Stimulated activated CD4-positive, alpha-beta T cell treated with anti-CD3 and anti-CD28 coated beads, Interleukin-15, amount 100 ng/mL, for 48 hours (primary cell): ENCODE measurements around the gene TOP1.

Experiments used
- DNase-seq, 2 donors: peaks; one replicate each; pipeline ENCODE4 v3.0.0-alpha.2; 2020; ENCODE audit warnings: low read depth in 2 of 2

The TOP1 gene

DNA sequence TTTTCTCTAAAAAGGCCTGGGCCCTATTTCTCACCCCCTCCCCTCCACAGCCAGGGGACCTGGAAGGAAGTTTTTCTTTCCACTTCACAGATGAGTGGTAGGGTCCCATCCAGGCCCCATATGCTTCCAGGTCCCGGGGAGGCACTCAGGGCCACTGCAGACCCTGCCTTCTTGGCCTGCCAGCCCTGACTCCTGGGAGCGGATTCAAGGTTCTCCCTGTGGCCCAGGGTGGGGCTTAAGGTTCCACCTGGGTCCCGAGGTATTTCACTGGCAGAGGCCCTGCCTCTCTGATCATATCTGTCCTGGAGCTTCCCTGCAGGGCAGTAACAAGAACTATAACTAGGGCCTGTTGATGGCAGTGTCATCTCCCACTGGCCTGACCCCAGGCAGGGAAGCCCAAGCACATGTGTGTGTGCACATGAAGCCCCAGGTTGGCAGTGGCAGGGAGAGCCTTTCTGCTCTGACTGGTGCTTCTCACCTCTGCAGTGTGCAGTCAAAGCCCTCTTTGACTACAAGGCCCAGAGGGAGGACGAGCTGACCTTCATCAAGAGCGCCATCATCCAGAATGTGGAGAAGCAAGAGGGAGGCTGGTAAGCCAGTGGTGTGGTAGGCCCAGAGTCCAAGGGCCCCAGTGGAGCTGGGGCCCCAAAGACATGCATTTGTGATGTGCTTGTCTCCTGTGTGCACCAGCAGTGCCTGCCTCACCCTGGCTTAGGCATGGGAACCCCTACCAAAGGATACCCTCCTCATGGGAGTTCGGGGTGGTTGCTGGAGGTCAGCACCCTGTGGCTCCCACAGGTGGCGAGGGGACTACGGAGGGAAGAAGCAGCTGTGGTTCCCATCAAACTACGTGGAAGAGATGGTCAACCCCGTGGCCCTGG lies 139.9 kb downstream of the TOP1 start:
- no peak for DNase-seq

DNA sequence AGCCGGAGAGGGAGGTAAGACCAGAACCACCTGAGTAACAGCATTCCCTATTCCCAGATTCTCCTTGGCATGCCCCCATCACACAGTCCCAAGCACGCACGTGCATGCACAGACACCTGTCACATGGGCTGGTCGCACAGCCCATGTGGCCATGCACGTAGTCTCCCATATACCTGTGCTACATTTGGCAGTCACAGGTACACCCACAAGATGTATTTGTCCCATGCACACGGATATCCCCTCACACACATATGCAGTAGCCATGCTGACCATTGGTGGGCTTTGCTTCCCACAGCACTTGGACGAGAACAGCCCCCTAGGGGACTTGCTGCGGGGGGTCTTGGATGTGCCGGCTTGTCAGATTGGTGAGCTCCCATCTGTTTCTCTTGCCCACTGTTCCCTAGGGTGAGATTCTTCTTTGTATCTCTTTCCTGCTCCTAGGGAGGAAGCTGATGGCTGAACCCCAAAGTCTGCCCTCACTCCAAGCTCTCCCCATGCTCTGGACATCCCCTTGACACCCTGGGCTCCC lies 140.6 kb downstream of the TOP1 start:
- DNase-seq: no peak

DNA sequence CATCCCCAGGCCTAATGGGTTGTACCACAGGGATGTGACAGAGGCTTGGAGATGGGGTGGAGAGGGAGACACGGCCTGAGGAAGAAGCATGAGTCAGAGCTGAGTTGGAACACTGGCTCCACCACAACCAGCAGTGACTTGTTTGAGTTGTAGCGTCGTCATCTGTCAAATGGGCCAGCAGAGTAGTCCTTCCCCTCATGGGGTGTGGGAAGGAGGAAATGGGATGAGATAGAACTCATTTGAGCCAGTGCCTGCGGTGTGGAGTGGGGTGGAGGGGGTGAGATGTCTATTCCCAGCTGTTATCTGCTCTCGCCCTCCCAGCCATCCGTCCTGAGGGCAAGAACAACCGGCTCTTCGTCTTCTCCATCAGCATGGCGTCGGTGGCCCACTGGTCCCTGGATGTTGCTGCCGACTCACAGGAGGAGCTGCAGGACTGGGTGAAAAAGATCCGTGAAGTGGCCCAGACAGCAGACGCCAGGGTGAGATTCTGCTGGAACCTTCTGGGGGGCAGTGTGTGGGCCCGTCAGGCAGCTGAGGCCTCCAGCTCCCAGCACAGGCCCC lies 141.2 kb downstream of the TOP1 start:
- DNase-seq: no peak

DNA sequence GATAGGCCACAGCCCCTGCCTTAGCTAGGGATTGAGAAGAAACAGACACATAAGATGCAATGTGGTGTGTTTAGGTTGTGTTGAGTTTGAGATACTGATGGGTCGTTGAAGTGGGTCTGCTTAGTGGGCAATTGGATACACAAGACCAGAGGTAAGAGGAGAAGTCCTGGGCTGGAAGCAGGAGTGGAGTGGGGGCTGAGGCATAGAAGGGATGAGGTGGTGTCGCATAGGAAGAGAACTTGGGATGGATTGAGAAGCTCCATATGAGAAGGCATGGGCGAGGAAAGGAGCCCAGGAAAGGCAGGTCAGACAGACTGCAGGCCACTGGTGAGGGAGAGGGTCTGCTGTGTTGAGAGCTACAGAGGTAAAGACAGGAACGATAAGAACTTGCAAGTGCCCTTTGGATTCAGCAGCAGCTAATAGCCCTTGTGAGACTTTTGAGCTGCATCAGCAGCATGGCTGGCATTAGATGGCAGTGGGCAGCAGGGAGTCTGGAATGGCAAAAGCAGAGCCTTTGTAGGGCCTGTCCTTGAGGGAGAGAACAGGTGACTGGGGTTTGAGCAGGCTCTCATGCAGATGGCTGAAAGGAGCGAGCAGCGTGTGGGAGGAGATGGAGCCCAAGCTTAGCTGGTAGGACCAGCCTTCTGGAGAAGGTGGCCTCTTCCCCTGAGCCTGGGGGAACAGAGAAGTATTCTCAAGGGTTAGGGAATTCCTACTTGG lies 141.9 kb downstream of the TOP1 start:
- DNase-seq: no peak

DNA sequence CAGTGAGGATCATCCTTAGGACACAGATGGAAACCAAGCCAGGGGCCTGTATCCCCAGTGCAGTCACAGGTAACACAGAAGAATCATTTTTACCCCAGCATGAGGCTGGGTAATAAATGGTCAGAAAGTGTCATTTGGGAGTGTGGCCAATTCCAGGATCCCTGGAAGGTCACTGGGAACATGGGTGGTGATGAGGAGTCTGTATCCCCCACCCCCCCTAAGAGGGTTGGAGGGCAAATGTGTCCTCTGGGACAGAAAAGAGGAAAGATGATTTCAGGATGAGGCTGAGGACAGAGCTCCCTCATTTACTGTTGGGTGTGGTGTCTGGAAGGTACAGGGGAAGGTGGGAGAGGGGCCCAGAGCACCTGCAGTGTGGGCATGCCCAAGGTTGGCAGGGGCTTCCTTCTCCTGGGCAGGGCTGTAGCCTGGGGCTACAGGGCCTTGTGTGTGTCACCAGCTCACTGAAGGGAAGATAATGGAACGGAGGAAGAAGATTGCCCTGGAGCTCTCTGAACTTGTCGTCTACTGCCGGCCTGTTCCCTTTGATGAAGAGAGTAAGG lies 143.2 kb downstream of the TOP1 start:
- no peak for DNase-seq

DNA sequence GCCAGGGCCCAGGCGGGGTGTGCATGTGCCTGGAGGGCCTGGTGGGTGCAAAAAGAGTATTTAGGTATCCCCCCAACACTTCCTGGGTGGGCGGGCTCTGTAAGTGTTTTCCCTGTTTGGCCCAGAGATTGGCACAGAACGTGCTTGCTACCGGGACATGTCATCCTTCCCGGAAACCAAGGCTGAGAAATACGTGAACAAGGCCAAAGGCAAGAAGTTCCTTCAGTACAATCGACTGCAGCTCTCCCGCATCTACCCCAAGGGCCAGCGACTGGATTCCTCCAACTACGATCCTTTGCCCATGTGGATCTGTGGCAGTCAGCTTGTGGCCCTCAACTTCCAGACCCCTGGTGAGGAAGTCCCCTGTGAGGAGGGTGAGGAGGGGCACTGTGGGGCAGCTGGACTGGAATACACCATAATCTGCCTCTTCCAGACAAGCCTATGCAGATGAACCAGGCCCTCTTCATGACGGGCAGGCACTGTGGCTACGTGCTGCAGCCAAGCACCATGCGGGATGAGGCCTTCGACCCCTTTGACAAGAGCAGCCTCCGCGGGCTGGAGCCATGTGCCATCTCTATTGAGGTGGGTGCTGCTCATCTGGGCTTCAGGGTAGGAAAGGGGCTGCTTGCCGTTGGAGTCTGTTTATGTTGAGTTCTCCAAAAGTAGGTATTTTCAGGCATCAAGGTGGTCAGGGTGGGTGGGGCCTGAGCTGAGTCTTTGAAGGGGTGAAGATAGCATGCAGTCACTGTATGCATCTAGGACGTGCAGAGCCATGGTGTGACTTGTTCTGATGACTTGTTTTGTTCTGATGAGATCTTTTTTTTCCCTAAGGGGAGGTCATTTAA lies 143.9 kb downstream of the TOP1 start:
- no peak for DNase-seq

DNA sequence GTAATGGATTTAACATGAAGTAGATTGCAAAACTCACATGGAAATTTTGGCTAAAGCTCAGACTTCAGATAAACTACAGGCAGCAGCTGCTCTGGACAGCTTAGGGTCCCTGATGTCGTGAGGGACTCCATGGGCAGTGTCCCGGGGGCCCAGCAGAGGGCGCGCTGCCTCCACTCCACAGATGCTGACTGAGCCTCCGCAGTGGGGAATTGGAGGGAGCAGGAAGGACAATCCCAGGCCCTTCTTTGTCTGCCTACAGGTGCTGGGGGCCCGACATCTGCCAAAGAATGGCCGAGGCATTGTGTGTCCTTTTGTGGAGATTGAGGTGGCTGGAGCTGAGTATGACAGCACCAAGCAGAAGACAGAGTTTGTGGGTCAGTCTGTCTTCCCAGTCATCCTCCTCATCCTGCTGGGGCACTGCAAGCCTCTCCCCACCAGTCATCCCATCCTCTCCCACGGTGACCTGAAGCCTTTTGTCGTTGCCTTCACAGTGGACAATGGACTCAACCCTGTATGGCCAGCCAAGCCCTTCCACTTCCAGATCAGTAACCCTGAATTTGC lies 144.6 kb downstream of the TOP1 start:
- DNase-seq: peak; percentile 22 to 40

DNA sequence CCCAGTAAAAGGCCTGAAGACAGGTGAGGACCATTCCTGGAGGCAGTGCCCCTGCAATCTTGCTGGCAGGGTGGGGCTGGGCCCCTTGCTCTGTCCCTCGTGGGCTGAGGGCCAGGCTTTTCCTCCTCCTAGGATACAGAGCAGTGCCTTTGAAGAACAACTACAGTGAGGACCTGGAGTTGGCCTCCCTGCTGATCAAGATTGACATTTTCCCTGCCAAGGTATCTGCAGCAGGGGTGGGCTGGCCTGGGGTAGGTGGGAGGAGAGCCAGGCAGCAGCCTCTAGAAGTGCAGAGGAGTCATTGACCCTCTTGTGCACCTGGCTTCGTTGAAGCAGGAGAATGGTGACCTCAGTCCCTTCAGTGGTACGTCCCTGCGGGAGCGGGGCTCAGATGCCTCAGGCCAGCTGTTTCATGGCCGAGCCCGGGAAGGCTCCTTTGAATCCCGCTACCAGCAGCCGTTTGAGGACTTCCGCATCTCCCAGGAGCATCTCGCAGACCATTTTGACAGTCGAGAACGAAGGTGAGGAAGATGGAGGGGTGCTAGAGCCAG lies 145.2 kb downstream of the TOP1 start:
- DNase-seq: no peak
